Dedifferentiated amniotic fluid mesenchymal stem cell (primary cell): Measurements from ENCODE around the gene TLE4.
A peak's percentile ranks its signal among the peaks of the same experiment; 100 is the strongest.
"Not testable (repeated sequence)": the region's sequence is repeated elsewhere in the genome, so short reads cannot be mapped to it uniquely, and the experiment has no call there.

Experiments
- DNase-seq: peaks from one replicate; pipeline ENCODE4 v3.0.0-alpha.2; 2016; ENCODE audit errors: extremely low spot score

The TLE4 gene

DNA sequence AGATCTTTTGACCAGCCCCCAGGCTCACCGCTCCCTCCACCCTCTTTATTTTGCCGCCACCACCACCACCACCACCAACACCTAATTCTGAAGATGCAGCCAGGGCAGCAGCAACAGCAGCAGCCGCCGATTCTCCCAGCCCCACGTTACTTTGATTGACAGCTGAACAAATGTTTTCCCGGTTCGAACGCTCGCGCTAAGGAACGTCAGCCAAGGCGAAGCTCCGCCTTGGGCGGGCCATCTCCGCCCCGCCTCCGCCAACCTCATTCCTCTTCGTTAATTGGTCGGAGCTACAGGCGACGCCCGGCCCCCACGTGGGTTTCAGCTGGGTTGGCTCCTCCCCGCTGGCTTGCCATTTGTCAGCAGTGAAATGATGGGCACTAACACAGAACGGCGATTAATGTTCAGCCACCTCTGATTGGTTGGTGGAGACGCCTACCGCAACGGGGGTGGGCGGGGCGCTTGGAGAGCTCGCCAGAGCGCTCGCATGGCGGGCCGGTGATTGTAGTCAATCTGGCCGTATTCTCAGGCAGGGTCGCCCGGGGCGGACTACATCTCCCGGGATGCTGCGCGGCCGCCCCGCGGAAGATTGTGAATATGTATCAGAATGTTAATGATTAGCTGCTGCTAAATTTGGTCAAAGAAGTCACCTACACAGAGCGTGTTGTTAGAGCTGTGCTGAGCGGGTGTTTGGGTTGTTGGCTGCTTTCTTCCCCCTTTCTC is at the start of gene TLE4:
TSS of gene TLE4 (plus strand) at position 657 of the 723 bp plus-strand sequence. CDS start 826 bp downstream, outside the sequence.
- peak; percentile 100 for DNase-seq

DNA sequence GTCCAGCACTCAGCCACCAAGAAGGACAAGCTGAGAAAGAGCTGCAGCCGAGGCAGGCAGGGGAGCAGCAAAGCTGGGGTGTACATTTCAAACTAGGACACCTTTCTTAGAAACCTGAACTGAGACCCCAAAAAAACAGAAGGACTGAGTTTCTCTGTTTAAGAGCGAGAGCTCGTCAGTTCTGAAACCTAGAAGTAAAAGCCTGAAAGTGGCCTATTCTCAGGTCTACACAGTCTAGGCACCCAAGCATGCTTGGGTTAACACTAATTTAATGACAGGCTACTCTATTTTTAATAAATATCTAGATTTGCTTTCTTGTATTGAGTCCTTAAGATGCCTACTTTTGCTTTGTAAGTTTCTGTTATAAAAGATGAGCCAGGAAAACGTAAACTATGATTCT is 49.0 kb upstream of the TLE4 start:
- DNase-seq = no peak

DNA sequence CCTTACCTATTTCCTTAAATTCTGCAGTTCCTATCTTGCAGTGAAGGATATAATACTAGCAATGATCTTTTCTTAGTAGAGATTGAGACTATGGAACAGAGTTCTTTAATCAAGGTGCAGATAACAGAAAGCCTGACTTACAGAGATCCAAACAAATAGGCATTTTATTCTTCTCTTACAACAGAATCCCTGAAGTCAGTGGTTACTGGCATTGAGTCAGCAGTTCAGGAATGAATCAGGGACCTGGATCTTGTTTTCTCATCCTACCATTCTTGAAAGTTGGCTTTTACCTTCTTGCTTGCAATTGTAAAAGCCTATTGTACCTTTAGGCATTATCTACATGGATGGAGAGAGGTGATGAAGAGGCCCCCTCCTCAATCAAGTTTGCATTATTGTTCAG is 47.5 kb upstream of the TLE4 start:
- no peak for DNase-seq

DNA sequence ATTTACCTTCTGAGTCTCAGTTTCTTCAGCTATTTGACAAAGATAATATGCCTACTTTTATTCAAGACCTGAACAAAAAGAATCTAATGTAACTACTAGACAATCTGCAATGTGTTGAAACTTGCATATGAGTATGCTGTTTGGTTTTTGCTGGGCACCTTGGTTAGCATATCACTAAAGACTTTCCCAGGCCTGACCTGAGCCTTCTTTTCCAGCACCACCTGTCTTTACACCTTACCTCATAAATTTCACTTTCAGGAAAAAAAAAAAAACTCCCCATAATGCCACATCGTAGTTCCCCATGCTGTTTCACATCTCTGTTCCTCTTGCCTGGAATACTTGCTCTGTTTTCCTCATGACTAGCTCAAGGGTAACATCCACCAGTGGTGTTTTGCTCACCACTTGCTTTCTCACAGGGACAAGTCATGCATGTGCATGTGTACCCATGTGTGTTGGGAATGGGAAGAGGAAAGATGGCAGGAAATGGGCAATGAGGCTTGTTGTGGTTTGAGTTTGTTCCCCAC is 45.6 kb upstream of the TLE4 start:
- no peak for DNase-seq

DNA sequence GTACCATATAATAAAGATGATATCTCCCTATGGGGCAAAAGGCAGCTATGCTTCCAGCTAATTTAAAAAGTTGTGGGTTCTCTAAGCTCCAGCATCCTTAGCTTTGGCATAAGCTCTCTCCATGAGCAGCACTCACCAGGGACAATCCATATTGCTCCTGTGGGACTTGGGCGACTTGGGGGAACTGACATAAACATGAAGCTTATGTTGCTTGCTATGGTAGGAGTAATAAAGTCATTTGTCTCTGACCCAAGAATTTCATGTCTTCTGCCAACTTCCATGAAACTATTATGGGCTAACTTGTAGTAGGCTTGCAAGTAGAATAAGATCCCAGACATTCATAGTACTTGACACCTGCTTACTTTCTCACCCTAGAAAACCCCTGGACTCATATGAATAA is 36.2 kb upstream of the TLE4 start:
- no peak for DNase-seq

DNA sequence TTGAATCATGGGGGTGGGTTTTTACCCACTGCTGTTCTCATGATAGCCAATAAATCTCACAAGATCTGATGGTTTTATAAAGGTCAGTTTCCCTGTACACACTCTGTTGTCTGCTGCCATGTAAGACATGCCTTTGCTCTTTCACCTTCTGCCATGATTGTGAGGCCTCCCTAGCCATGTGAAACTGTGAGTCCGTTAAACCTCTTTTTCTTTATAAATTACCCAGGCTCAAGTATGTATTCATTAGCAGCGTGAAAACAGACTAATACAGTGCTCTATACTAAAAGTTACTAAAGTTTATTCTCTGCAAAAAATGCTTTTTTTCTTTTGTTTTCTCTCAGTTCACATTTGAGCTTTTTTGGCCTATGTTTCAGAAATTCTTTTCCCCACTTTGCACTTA is 33.9 kb upstream of the TLE4 start:
- DNase-seq = no peak

DNA sequence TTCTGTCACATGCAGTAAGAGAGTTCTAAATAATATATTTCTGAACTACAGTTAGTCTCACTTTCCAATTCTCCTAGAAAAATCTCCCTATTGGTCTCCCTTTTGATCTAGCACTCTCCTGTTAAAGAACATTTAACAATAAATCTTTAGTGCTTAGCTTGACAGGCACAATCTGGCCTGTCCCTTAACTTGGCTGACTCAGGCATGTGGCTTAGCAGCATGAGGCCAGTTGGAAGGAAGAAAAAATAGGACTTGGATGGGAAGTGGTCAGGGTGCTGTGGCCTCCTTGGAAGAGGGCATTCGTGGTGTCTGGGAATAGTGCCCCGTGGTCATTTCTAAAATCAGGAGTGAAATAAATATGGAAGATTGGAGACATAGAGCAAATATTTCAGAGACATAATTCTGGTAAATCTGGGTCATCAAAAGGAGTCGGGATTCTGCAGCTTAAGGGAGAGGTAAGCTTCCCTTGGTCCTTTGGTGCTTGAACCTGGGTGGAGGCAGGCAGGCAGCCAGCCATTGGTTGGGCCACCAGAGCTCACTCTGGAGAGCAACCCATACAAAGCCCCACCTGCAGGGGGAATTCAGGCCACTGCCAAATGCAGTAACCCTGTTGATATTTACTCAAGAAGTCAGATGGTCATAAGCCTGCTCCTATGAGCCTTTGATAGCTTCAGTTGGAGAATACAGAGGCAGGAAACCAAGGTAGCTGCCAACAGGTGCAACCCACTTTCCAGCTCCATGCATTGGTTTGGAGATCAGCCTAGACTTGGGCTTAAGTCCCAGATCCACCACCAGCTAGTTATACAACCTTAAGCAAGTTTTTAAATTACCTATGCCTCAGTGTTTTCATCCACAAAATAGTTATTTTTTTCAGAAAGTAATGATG is 28.8 kb upstream of the TLE4 start:
- no peak for DNase-seq

DNA sequence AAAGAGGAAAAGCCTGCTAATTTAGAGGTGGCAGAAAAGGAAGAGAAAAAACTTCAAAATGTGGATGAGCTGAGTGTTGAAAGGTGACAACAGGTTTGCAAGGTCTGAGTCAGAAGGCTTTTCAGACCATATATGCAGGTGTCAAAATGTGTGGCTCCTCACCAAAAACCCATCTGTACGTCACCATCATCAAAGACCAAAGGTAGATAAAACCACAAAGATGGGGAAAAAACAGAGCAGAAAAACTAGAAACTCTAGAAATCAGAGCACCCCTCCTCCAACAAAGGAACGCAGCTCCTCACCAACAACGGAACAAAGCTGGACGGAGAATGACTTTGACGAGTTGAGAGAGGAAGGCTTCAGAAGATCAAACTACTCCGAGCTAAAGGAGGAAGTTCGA is 27.4 kb upstream of the TLE4 start:
- not testable (repeated sequence) for DNase-seq

DNA sequence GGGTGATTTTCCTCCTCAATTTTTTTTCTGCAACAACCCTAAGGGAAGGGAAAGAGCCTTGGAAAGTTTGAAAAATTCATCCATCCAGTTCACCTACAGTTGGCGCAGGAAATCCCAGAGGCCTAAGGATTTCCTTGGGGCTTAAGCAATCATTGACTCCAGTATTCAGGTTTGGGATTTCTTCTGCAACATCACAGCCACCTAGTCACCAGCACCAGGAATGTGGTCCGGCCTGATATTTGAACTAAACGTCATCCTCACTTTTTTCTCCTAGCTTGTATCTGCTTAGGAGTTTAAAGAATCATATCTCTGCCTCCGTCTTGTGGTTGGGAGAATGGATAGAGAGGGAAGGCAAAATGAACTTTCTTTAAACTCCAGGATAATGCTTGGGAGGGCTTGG is 20.2 kb upstream of the TLE4 start:
- no peak for DNase-seq

DNA sequence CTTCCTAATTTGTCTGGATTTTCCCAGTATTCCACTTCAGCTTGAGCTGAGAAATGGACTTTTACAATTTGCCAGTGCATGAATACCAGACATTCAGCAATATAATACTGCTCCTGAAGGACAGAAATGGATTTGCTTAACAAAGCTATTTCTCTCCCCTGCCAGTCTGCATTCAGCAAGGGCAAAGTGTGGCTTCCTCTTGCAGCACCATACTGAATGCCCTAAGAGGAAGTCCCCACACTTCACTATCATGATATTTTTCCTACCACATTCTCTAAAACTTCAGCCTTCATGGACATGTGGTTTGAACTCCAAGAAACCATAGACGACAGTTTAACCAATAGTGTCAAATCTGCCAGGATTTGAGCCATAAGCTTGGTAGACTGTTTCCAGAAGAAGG is 19.8 kb upstream of the TLE4 start:
- DNase-seq = no peak

DNA sequence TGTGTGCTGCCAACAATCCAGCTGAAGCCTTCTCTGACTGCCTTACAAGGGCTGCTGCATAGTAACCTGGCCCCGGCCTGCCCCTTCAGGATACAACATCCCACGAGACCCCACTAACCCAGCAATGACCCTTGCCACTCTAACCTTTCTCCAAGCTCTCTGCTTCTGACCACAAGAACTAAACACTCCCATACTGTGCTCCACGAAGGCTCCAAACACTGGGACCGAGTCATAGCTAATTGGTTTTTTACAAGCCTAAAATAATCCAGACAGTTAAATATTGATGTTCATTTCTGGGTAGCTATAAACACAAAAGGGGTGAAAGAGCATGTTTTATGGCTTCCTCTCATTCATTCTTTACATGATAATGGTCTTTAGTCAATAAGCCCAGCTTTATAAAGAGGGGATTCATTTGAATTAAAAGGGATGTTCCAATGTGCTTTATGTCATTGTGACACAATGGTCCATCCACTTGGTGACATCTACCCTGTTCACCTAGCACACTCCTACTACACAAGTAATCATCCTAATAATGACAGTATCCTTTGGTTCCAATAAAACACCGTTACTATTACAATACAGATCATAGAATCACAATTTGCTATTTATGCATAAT is 16.2 kb upstream of the TLE4 start:
- no peak for DNase-seq

DNA sequence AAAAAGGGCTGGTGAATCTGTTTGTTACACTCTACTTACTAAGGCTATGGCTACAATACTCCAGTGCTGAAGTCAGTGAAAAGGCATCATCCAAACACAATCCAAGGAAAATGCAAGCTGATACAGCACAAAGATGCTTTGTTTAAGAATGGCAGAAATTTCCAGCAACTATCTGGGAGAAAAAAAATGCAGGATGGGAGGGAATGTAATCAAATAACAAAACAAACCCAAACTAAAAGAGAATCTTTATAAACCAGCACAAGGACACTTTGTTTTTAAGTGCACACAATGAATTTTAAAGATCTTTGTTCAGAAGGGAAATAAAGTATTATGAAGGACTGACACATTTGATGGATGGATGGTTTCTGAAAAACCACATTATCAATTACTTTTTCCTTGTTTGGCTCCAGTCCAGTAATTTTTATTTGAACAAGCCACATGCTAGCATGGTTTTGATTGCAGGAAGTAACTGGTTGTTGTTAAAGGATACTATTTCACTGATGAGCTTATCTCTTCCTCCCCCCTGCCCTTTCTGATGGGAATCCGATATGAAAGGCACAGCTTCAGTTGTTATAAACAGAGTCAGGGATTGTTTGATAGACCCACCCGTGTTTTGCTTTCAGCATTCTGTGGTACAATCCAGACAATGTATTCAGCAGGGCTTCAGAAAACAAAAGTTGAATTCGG is 12.1 kb upstream of the TLE4 start:
- DNase-seq = no peak

DNA sequence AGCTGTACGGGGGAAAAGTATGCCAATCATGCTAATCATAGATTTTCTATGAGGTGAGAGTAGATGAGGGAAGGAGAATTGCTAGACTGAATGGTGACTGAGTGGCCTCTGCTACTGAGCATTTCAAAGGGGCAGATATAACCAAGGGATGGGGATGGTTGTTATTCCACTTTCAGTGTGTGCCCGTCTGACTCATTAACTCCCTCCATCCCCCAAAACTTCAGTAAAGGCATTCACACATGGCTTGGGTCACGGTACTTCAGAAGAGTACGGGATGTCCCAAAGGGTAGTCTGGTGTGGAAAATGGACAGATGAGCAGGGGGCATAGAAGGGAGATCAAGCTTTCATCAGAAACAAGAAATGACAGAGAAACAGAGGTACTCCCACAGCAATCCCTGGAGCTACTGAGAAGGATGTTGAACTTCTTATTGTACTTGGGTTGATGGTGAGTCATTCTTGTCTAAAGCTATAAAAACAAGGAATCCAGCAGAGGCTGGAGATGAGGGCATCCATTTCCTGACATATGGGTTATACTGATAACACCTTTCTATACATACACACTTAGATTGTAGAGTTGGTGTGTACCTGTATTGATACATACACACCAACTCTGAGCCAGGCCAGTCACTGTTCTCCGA is 8.9 kb upstream of the TLE4 start:
- no peak for DNase-seq

DNA sequence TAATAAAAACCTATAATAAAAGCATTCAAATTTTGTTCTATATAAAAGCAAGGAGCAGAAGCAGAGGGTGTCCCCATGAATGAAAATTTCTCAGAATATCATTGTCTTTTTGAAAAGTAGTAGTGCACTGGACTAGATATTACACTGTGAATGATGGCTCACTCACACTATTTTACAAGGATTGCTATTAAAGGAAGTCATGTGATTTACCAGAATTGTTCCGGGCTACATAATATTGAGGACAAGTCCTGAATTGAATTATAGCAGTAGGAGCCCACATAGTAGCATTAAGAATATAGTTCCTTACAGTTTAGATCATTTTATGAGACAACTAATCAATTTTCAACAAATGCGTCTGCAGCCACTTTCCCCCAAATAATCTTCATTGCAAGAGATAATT is 7.7 kb upstream of the TLE4 start:
- no peak for DNase-seq

DNA sequence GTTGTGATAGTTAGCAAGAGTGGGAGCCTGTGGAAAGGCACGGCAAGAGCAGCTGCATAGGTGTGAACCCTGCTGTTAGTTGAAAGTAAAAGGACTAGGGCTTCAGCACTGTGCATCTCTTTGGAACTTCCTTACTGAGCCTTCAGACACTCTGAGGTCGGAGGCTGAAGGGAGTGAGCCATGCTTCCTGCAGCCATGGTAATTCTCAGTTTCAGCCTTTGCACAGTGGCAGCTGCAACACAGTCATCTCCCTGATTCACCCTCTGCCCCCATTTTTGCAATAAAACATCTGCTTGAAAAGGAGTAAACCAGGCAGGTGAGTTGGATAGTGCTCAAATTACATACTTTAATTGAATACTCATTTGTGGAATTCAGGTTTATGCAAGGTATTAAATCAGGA is 6.5 kb upstream of the TLE4 start:
- no peak for DNase-seq

DNA sequence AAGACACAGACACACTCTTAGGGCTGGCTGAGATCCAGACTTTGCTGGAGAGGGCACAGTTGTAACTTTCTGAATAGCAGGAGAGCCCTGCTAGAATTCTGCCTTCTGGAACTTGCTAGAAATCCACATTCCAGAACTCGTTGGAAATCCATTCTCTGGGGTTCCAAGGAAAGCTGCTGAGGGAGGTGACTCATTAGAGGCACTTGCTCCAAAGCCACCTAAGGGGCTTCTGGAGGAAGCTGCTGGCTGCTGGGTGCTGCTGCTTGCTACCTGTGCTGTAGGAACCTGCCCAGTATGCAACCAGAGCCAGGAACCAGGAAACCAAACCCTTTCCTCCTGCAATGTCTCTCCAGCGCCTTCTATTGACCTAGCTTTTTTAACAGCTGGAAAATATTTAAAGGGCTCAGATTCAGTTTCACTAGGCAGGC is 4.1 kb upstream of the TLE4 start:
- DNase-seq = no peak

DNA sequence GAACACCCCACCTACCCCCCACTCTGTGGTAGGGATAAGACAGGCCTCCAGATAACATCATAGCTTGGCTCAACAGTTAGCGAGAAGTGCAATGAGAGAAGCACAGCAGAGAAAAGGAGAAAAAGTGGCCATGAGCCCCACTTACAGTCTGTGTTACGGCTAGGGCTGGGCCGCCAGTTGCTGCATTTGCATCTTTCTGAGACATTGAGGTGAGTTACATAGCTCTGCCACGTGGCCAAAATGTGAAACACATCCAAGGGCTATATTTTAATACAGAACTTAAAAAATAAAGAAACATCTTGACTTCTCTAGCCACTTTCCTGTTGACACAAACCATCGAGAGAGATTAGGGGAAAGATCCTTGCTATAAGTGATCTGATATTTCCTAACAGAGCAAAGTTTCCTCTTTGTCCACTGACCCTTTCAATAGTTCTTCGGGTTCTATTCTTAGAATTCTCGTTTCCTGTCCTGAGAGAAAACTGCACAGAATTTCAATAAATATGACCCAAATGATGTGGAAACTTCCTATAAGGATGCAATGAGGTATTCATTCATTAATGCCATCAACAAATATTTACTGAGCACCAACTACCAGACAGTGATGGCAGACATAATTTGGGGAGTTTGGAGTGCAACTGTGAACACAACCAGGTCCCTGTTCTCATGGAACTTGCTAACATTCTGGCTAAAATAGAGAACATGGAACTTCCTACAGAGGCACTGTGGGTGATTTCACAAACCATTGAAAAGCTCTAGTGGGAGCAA is 3.2 kb upstream of the TLE4 start:
- no peak for DNase-seq

DNA sequence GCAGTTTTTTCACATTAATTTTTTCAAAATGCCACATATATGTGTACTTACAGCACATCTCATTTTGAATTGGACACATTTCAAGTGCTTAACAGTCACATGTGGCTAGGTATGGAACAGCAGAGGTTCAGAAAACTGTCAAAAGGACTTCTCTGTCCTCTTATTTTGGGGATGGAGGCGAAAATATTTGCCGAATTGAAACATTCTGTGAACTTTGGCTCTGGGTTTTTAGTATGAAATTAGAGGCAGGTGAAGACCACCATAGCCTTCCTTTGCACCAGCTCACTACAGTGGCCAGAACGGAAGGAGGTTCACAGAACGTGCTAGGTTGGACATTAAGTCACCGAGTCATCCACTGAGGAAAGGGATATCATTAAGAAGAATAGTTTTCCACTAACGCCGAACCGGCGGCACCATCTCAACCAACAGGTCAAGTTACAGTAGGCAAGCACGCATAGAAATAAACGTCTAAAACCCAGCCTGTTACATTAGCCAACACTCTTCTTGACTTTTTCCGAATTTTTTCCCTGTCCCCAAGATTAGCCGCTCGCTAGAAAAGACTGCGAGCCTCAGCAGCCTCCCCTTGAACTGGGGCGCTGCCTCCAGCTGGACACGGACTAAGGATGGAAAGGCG is 1.8 kb upstream of the TLE4 start:
- DNase-seq = no peak

DNA sequence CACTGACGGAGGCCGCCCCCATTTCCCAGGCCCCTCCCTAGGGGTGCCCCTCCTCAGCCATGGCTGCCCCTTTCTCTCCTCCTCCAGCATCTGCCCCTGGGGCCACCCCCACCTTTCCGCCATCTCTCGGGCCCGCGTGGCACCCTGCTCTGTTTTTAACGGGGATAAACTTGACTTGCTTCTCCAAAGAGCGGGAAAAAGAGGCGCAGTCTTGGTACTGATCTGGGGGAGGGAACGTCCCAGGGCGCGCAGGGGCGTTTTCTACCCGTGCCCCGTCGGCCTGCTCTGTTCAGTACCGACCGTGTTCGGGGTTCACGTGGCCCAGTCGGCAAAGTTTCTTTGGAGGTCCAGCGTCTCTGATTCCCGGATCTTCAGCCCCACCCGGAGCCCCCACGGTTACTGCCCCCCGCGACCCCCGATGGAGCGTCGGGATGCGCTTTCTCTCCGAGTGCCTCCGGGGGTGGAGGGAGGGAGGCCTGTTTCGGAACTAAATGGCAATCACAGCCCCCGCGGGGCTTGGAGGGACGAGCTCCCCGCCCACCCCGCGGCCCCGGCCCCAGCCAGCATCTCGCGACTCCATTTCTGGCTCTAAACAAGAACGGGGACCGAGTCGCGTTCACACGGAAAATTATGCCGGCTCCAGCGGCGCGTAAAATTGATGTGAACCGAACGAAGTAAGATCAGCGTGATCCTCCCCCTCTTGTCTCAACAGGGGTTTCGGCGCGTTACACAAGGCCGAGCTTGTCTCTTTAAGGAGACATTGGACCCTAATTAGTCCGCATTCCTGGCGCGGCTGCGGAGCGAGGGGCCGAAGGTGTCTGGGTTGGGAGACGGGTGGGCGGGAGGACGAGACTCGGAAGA is 1.1 kb upstream of the TLE4 start:
- DNase-seq = no peak
